ENCODE results near the gene NOP14. TPM values are rescaled to one million over a fixed set of nuclear protein-coding genes. Genes with fewer than 3 reads are reported as not detected.

The NOP14 gene
- polyA plus RNA-seq, 4 donors = 10.0 to 26.3 (median 17.9) TPM

DNA sequence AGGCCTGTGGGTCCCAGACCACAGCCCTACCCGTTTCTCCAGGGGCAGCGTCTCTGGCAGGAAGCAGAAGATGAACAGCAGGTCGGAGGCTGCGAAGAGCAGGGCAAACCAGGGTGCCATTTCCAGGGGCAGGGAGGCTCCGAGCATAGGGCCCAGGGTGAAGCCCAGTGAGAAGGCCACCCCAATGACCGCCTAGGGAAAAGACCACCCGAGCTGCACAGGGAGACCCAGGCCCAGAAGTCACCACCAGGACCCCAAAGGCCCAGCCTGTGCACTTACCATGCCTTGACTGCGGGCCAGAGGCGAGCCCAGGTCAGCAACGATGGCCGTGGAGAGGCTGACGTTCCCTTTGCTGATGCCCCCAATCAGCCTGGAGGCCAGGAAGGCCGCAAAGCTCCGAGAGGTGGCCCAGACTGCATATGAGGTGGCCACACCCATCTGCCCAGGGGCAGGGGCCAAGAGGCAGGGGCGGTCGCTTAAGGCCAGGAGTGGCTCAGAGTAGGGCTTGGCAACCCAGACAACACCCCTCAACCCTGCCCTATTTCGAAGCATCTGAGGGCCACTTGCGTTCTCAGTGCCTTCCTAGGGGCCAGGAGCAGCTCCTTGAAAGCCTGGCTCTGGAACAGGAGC, 30.8 kb downstream of the NOP14 start:
- no peak for DNase-seq
- no peaks in the 10 kb centered on the region for H3K27me3 ChIP-seq (ENCODE audit: control insufficient read depth in 3 of 3, insufficient read depth in 3 of 3, low read length in 3 of 3)
- H3K27ac ChIP-seq (ENCODE audit: low read depth in 1 of 3, low read length in 2 of 3) = peak overlapping the region in 2 of 3 donors; percentile 27 to 71
- no peaks in the 10 kb centered on the region for H3K9me3 ChIP-seq (ENCODE audit: control insufficient read depth in 2 of 2, insufficient read depth in 1 of 2, low read depth in 1 of 2, low read length in 1 of 2)
- no peak for FAIRE-seq
- H3K36me3 ChIP-seq (ENCODE audit: control insufficient read depth in 3 of 3, insufficient read depth in 2 of 3, low read depth in 1 of 3, low read length in 3 of 3) = peaks cover 3 to 69% (median 13%) of the 10 kb centered on the region in 3 donors
- H3K4me3 ChIP-seq (ENCODE audit: low read depth in 1 of 3, low read length in 3 of 3) = no peak overlapping the region
- 69 to 77% (median 76%) methylated on average over 17 to 18 of the region's 18 CpGs for WGBS, 3 donors
- H3K4me1 ChIP-seq (ENCODE audit: control insufficient read depth in 3 of 3, insufficient read depth in 2 of 3, low read depth in 1 of 3, low read length in 2 of 3) = peaks cover 0 to 30% (median 5%) of the 10 kb centered on the region in 3 donors

DNA sequence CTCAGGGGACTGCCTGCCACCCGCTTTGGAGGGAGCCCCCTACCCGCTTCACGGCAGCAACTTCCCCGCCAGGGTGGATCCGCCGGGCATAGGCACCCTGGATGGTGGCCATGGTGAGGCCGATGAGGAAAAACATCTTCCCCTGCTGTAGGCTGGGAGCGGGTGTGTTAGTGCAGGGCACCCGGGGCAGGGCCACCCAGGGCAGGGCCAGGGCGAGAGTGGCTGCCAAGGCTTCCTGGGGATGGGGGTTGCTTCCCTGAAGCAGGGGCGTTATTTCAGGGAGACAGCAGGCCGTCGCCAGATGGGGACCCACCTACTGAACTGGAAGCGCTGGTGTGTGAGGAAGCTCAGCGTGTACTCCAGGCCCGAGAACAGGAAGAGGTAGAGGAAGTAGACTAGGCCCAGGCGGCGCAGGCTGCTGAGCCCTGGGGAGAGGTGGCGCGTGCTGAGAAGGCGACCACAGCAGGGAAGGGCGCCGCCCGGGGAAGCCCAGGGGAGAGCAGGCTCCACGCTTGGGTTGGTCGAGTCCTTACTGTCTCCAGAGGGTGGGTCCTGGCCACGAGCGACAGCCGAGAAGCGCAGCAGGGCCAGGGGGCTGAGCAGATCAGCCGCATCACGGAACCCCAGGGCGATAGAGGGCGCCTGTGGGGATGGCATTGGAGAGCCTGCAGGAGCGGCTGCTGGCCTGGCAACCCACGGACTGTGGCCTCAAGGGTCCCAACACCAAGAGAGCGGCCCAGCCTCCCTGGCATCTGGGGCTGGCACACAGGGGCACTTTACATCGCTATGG, 31.5 kb downstream of the NOP14 start:
- H3K4me1 ChIP-seq (ENCODE audit: control insufficient read depth in 3 of 3, insufficient read depth in 2 of 3, low read depth in 1 of 3, low read length in 2 of 3) = peaks cover 0 to 30% (median 5%) of the 10 kb centered on the region in 3 donors
- WGBS, 3 donors = 67 to 90% (median 75%) methylated on average over 38 of the region's 38 CpGs
- FAIRE-seq (no peak), DNase-seq (no peak)
- no peak overlapping the region for H3K4me3 ChIP-seq (ENCODE audit: low read depth in 1 of 3, low read length in 3 of 3)
- peak overlapping the region in 2 of 3 donors; percentile 30 to 71 for H3K27ac ChIP-seq (ENCODE audit: low read depth in 1 of 3, low read length in 2 of 3)
- no peaks in the 10 kb centered on the region for H3K27me3 ChIP-seq (ENCODE audit: control insufficient read depth in 3 of 3, insufficient read depth in 3 of 3, low read length in 3 of 3)
- peaks cover 6 to 69% (median 20%) of the 10 kb centered on the region in 3 donors for H3K36me3 ChIP-seq (ENCODE audit: control insufficient read depth in 3 of 3, insufficient read depth in 2 of 3, low read depth in 1 of 3, low read length in 3 of 3)
- no peaks in the 10 kb centered on the region for H3K9me3 ChIP-seq (ENCODE audit: control insufficient read depth in 2 of 2, insufficient read depth in 1 of 2, low read depth in 1 of 2, low read length in 1 of 2)

DNA sequence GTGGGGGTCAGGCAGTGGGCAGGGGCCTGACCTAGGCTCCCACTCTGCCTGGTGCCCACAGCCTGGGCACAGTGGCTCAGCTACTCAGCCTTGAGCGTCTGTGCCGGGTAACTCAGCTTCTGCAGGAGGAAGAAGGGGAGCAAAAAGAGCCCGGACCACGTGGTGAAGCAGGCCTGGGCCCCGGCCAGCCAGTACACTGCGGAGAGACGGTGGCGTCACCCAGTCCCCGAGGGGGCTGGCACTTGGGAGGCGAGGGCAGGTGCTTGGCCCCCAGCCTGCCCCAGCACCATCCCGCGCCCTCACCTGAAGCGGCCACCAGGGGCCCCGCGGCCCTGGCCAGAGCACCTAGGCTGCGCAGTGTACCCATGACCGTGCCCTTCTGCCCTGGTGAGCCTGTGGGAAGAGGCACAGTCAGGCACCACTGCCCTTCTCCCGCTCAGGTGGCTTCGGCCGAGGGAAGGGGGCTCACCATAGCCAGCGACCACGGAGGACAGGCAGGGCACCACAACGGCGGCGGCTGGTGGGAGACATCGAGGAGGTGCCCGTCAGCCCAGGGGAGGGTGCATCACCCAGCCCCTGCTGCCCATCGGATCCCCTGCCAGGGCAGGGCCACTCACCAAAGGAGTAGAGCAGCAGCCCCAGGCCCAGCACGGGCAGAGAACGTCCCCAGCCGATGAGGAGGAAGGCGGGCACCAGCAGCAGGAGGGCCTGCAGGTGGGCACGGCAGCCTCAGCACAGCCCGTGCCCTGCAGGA, 32.3 kb downstream of the NOP14 start:
- Histone ChIP-seq H3K9me3 (ENCODE audit: control insufficient read depth in 2 of 2, insufficient read depth in 1 of 2, low read depth in 1 of 2, low read length in 1 of 2) (no peaks in the 10 kb centered on the region), H3K4me1 (ENCODE audit: control insufficient read depth in 3 of 3, insufficient read depth in 2 of 3, low read depth in 1 of 3, low read length in 2 of 3) (peaks cover 0 to 25% (median 5%) of the 10 kb centered on the region in 3 donors), H3K27me3 (ENCODE audit: control insufficient read depth in 3 of 3, insufficient read depth in 3 of 3, low read length in 3 of 3) (no peaks in the 10 kb centered on the region), H3K36me3 (ENCODE audit: control insufficient read depth in 3 of 3, insufficient read depth in 2 of 3, low read depth in 1 of 3, low read length in 3 of 3) (peaks cover 11 to 72% (median 27%) of the 10 kb centered on the region in 3 donors), H3K27ac (ENCODE audit: low read depth in 1 of 3, low read length in 2 of 3) (peak overlapping the region in 2 of 3 donors; percentile 30 to 52), H3K4me3 (ENCODE audit: low read depth in 1 of 3, low read length in 3 of 3) (no peak overlapping the region)
- WGBS, 3 donors = 73 to 79% (median 75%) methylated on average over 28 to 34 of the region's 34 CpGs
- no peak for DNase-seq
- no peak for FAIRE-seq

DNA sequence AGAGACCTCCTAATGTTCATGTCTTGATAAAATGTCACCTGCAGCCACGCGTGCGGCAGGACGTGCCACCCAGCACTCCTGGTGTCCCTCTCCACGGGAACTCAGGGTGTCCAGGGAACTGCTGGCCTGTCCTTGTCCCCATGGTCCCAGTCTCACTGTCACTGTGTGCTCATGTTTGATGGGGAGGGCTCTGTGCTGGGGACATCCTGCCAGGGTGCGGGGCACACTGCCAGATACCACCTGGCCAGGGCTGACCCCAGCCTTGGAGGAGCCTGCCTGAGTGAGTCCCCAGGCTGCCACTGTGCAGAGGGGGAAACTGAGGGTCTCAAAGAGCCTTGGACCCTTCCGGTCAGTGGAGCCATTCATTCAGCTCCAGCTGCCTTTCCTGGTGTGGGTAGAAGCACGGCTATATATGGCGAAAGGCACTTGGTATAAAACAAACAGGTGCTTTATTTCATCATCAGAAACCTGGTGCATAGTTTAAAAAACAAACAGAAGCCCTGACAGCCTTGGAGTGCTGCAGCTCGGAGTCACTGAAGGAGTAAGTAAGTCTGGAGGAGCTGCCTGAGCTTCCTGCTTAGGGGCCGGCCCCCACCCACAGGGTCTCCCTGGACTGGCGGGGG, 33.0 kb downstream of the NOP14 start:
- H3K36me3 ChIP-seq (ENCODE audit: control insufficient read depth in 3 of 3, insufficient read depth in 2 of 3, low read depth in 1 of 3, low read length in 3 of 3) = peaks cover 13 to 78% (median 30%) of the 10 kb centered on the region in 3 donors
- H3K27me3 ChIP-seq (ENCODE audit: control insufficient read depth in 3 of 3, insufficient read depth in 3 of 3, low read length in 3 of 3) = no peaks in the 10 kb centered on the region
- H3K27ac ChIP-seq (ENCODE audit: low read depth in 1 of 3, low read length in 2 of 3) = peak overlapping the region in 1 of 3 donors; percentile 52
- no peaks in the 10 kb centered on the region for H3K9me3 ChIP-seq (ENCODE audit: control insufficient read depth in 2 of 2, insufficient read depth in 1 of 2, low read depth in 1 of 2, low read length in 1 of 2)
- H3K4me1 ChIP-seq (ENCODE audit: control insufficient read depth in 3 of 3, insufficient read depth in 2 of 3, low read depth in 1 of 3, low read length in 2 of 3) = peaks cover 0 to 25% (median 3%) of the 10 kb centered on the region in 3 donors
- H3K4me3 ChIP-seq (ENCODE audit: low read depth in 1 of 3, low read length in 3 of 3) = no peak overlapping the region
- FAIRE-seq (no peak), DNase-seq (no peak)
- WGBS, 3 donors = 76 to 81% (median 80%) methylated on average over 12 of the region's 12 CpGs

DNA sequence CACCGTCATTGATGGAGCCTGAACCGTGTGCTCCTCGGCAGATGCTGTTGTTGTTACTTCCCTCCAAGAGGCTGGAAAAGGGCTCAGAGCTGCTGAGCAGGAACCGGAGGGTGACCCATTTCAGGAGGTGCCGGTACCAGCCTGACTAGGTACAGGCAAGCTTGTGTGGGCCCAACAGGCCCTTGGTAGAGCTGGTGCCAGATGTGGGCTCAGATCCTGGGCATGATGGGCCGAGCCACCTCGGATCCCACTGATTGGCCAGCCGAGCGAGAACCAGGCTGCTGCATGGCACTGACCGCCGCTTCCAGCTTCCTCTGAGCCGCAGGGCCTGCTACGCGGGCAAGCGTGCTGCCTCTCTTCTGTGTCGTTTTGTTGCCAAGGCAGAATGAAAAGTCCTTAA, 33.7 kb downstream of the NOP14 start:
- FAIRE-seq = no peak
- 90 to 92% (median 91%) methylated on average over 16 of the region's 16 CpGs for WGBS, 3 donors
- no peak for DNase-seq
- no peak overlapping the region for H3K4me3 ChIP-seq (ENCODE audit: low read depth in 1 of 3, low read length in 3 of 3)
- H3K9me3 ChIP-seq (ENCODE audit: control insufficient read depth in 2 of 2, insufficient read depth in 1 of 2, low read depth in 1 of 2, low read length in 1 of 2) = no peaks in the 10 kb centered on the region
- H3K4me1 ChIP-seq (ENCODE audit: control insufficient read depth in 3 of 3, insufficient read depth in 2 of 3, low read depth in 1 of 3, low read length in 2 of 3) = peaks cover 0 to 31% (median 3%) of the 10 kb centered on the region in 3 donors
- H3K27me3 ChIP-seq (ENCODE audit: control insufficient read depth in 3 of 3, insufficient read depth in 3 of 3, low read length in 3 of 3) = no peaks in the 10 kb centered on the region
- no peak overlapping the region for H3K27ac ChIP-seq (ENCODE audit: low read depth in 1 of 3, low read length in 2 of 3)
- peaks cover 15 to 84% (median 37%) of the 10 kb centered on the region in 3 donors for H3K36me3 ChIP-seq (ENCODE audit: control insufficient read depth in 3 of 3, insufficient read depth in 2 of 3, low read depth in 1 of 3, low read length in 3 of 3)

DNA sequence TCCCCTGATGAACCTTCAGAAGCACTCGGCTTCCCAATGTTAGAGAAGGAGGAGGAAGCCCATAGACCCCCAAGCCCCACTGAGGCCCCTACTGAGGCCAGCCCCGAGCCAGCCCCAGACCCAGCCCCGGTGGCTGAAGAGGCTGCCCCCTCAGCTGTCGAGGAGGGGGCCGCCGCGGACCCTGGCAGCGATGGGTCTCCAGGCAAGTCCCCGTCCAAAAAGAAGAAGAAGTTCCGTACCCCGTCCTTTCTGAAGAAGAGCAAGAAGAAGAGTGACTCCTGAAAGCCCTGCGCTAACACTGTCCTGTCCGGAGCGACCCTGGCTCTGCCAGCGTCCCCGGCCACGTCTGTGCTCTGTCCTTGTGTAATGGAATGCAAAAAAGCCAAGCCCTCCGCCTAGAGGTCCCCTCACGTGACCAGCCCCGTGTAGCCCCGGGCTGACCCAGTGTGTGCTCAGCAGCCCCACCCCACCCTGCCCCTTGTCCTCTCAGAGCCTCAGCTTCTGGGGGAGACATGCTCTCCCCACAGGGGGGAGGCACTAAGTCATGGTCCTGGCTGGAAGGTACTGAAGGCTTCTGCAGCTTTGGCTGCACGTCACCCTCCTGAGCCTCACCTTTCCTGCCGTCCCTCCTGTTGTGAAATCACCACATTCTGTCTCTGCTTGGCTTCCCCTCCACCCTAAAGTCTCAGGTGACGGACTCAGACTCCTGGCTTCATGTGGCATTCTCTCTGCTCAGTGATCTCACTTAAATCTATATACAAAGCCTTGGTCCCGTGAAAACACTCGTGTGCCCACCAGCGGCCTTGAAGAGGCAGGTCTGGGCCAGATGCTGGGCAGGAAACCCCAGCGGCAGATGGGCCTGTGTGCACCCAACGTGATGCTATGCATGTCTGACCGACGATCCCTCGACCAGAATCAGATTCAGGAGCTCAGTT, 34.7 kb downstream of the NOP14 start:
- H3K27ac ChIP-seq (ENCODE audit: low read depth in 1 of 3, low read length in 2 of 3) = no peak overlapping the region
- DNase-seq (peak in 1 of 2 donors; percentile 55), FAIRE-seq (no peak)
- peaks cover 15 to 94% (median 37%) of the 10 kb centered on the region in 3 donors for H3K36me3 ChIP-seq (ENCODE audit: control insufficient read depth in 3 of 3, insufficient read depth in 2 of 3, low read depth in 1 of 3, low read length in 3 of 3)
- H3K4me3 ChIP-seq (ENCODE audit: low read depth in 1 of 3, low read length in 3 of 3) = no peak overlapping the region
- H3K4me1 ChIP-seq (ENCODE audit: control insufficient read depth in 3 of 3, insufficient read depth in 2 of 3, low read depth in 1 of 3, low read length in 2 of 3) = peaks cover 0 to 39% (median 3%) of the 10 kb centered on the region in 3 donors
- H3K27me3 ChIP-seq (ENCODE audit: control insufficient read depth in 3 of 3, insufficient read depth in 3 of 3, low read length in 3 of 3) = no peaks in the 10 kb centered on the region
- H3K9me3 ChIP-seq (ENCODE audit: control insufficient read depth in 2 of 2, insufficient read depth in 1 of 2, low read depth in 1 of 2, low read length in 1 of 2) = no peaks in the 10 kb centered on the region
- WGBS, 3 donors = 88 to 95% (median 90%) methylated on average over 32 of the region's 32 CpGs

DNA sequence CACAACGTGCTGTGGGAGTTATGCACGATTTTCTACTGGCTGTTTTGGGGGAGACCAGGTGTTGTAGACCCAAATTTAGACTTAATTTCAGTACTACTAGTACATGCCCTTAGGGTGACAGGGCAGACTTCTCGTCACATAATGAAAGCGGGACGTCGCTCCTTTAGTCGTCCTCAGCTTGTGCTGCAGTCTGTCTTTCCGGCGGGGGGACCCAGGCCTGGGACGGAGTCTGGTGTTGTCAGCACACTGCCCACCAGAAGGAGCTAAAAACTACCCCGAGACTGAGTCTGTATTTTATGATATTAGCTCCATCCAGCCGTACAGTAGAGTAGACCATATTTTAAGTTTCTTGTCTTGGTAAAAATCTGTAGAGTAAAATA, 35.5 kb downstream of the NOP14 start:
- peaks cover 0 to 31% (median 0%) of the 10 kb centered on the region in 3 donors for H3K4me1 ChIP-seq (ENCODE audit: control insufficient read depth in 3 of 3, insufficient read depth in 2 of 3, low read depth in 1 of 3, low read length in 2 of 3)
- DNase-seq (no peak), FAIRE-seq (no peak)
- peaks cover 15 to 95% (median 39%) of the 10 kb centered on the region in 3 donors for H3K36me3 ChIP-seq (ENCODE audit: control insufficient read depth in 3 of 3, insufficient read depth in 2 of 3, low read depth in 1 of 3, low read length in 3 of 3)
- no peak overlapping the region for H3K27ac ChIP-seq (ENCODE audit: low read depth in 1 of 3, low read length in 2 of 3)
- no peak overlapping the region for H3K4me3 ChIP-seq (ENCODE audit: low read depth in 1 of 3, low read length in 3 of 3)
- H3K27me3 ChIP-seq (ENCODE audit: control insufficient read depth in 3 of 3, insufficient read depth in 3 of 3, low read length in 3 of 3) = no peaks in the 10 kb centered on the region
- H3K9me3 ChIP-seq (ENCODE audit: control insufficient read depth in 2 of 2, insufficient read depth in 1 of 2, low read depth in 1 of 2, low read length in 1 of 2) = no peaks in the 10 kb centered on the region
- WGBS, 3 donors = 94 to 95% (median 95%) methylated on average over 12 of the region's 12 CpGs

Measured in small intestine (tissue), 7 donors.